ENCODE results near the gene GULP1.

GRCh38 chr2:188274274-188274673 lies 17.4 kb upstream of the GULP1 start:
- no peak for TF ChIP-seq SIN3A (IDR thresholded peaks at IDR 0.05; ENCODE audit: borderline replicate concordance, insufficient read depth, low read length)
- no peak for TF ChIP-seq POLR2AphosphoS5 (IDR thresholded peaks at IDR 0.05; ENCODE audit: low read depth, low read length)
- no peak for TF ChIP-seq TAF1 (IDR thresholded peaks at IDR 0.05; ENCODE audit: borderline replicate concordance, insufficient read depth, low read length)
- TF ChIP-seq REST (IDR thresholded peaks at IDR 0.05; ENCODE audit: insufficient read depth in 1 of 2, low read depth in 2 of 2, low read length in 2 of 2): no peak
